GM18951 (cell line): ENCODE data around the gene ZNF778.

Source experiments
- POLR2A ChIP-seq: IDR thresholded peaks from 4 replicates; pipeline ENCODE4 v1.6.1; 2011; ENCODE audit warnings: mild to moderate bottlenecking; ENCODE audit not compliant: insufficient read length, insufficient read depth; ENCODE audit errors: extremely low read depth
- in situ Hi-C: fragments of 300-500 bp; cut with MboI; formaldehyde crosslinking; loops from one replicate; pipeline ENCODE4 v1.12.0; 2022; ENCODE audit warnings: low sequenced_read_pairs, mixed read lengths, inconsistent platforms; ENCODE audit not compliant: unreplicated experiment

ZNF778 gene

GRCh38 chr16:89280546-89281188 is 63.2 kb downstream of the ZNF778 start:
- TF ChIP-seq POLR2A: no peak
- in situ Hi-C loops: no loop called here

DNA sequence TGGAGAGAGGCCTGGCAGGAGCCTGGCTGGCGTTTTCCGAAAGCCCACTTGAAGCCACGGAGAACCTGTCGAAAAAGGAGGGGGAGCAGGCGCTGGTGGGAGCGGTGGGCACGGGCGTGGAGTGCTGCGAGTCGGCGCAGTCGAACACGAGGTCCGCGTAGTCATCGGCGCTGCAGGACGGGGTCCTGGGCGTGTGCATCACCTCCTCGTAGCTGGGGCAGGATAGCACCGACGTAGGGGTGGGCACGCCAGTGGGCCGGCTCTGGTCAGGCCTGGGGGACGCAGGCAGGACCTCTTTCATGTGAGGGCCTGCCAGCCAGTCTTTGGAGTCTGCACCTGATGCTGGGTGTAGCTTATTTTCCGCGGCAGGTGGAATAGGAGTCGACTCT is 63.7 kb downstream of the ZNF778 start:
- no peak for TF ChIP-seq POLR2A
- in situ Hi-C loops: no loop called here

DNA sequence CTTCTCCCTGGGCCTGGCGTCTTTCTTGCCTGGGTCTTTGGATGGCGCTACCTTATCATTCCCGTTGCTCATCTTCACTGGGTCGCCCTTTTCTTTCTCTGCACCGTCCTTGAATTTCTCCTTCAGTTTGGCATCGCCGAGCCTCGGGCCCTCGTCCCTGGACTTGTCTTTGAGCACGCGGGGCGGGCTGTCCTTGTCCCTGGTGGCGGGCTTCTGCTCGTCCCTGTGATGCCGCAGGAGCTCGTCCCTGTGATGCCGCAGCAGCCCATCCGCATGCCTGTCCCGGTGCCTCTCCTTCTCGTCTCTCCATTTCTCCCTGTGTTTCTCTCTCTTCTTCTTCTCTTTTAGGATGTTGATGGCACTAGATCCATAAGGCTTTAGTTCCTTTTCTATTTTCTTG is 64.3 kb downstream of the ZNF778 start:
- no peak for TF ChIP-seq POLR2A
- in situ Hi-C loops: no loop called here

DNA sequence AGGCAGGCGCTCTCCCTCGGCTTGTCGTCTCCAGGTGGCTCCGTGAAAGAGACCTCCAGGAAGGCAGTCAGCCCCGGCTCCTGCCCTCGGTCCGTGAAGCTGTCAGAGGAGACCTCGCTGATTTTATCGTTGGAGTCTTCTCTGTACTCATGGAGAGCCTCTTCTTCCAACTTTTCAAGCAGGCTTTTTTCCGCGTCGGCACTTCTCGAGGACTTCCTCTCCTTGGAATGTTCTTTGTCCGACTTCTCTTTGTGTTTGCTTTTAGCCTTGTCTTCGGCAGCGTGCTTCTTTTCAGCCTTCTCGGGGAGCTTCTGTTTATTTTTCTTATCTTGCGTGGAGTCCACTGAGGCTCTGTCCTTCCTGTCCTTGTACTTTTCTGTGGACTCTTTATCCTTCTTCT is 65.0 kb downstream of the ZNF778 start:
- in situ Hi-C loops: no loop called here
- TF ChIP-seq POLR2A: no peak

DNA sequence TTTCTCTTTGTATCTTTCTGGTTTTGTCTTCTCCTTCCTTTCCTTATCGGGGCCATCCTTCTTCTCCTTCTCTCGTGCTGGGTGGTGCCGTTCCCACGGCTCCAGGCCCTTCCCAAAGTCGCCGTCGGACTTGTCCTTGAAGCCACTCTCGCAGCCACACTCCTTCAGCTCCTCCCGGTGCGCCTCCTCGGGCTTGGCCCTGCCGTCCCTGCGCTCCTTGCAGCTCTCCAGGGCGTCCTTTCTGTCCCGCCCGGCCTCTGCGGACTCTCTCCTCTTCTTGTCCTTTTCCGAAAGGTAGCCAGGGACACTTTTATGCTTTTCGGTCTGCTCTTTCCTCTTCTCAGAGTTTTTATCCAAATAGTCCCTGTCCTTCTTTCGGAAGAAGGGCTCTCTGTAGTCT is 65.9 kb downstream of the ZNF778 start:
- in situ Hi-C loops: no loop called here
- TF ChIP-seq POLR2A: no peak

GRCh38 chr16:89285381-89285780 is 67.9 kb downstream of the ZNF778 start:
- in situ Hi-C loops: no loop called here
- TF ChIP-seq POLR2A: no peak

- TF ChIP-seq POLR2A: no peak
- in situ Hi-C loops: no loop called here
These were observed 68.6 kb downstream of the ZNF778 start for GRCh38 chr16:89286096-89286495.
